ENCODE measurements around the gene SLC17A1. TPM values are rescaled to one million over a fixed set of nuclear protein-coding genes. Genes with fewer than 3 reads are reported as not detected.

Gene SLC17A1
- total RNA-seq, 1 donor from 2014 or later, result not detected

DNA sequence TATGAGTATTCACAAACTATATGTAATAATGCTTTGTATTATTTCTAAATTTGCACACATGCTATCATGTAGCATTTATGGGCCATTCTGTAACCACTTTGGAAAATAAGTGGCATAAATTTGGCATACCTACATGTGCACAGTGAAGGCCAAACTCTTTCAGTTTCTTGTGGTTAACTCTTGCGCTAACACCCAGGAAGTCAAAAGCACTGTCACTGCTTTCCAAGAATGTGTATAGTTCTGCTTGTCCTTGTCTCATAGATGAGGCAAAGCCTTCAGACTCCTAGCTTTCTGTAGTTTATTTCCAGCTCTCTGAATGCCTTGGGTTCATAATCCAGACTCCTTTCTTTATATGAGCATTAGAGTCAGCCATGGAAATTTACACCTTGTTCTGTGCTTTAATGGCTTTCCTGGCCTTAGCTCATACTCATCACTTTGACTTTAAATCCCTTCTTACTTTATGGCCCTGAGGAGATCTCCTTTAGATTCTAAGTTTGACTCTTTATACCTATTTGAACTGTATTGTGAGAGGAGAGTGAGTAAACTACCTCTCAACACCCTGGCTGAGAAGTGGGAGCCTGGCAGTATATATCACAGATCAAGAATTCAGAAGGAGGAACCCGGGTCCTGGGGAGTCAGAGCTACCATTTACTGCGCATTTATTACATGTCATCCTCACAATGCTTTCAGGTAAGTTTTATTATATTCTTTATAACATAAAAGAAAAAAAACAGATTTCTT, 43.1 kb upstream of the SLC17A1 start:
- no peak overlapping the region for H3K4me3 Mint-ChIP-seq
- no peaks in the 10 kb centered on the region for H3K4me1 Mint-ChIP-seq
- peaks cover 39% of the 10 kb centered on the region for H3K27me3 Mint-ChIP-seq (ENCODE audit: low read depth)
- no peak overlapping the region for H3K27ac Mint-ChIP-seq
- H3K9me3 Mint-ChIP-seq, result peaks cover 3% of the 10 kb centered on the region
- H3K36me3 Mint-ChIP-seq, result no peaks in the 10 kb centered on the region
- TF ChIP-seq, protein P1, sequence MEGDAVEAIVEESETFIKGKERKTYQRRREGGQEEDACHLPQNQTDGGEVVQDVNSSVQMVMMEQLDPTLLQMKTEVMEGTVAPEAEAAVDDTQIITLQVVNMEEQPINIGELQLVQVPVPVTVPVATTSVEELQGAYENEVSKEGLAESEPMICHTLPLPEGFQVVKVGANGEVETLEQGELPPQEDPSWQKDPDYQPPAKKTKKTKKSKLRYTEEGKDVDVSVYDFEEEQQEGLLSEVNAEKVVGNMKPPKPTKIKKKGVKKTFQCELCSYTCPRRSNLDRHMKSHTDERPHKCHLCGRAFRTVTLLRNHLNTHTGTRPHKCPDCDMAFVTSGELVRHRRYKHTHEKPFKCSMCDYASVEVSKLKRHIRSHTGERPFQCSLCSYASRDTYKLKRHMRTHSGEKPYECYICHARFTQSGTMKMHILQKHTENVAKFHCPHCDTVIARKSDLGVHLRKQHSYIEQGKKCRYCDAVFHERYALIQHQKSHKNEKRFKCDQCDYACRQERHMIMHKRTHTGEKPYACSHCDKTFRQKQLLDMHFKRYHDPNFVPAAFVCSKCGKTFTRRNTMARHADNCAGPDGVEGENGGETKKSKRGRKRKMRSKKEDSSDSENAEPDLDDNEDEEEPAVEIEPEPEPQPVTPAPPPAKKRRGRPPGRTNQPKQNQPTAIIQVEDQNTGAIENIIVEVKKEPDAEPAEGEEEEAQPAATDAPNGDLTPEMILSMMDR (IDR thresholded peaks at IDR 0.05; ENCODE audit: unreplicated experiment), result no peak
- no peak for DNase-seq (ENCODE audit: low spot score in 2 of 2, unreplicated experiment in 2 of 2)

DNA sequence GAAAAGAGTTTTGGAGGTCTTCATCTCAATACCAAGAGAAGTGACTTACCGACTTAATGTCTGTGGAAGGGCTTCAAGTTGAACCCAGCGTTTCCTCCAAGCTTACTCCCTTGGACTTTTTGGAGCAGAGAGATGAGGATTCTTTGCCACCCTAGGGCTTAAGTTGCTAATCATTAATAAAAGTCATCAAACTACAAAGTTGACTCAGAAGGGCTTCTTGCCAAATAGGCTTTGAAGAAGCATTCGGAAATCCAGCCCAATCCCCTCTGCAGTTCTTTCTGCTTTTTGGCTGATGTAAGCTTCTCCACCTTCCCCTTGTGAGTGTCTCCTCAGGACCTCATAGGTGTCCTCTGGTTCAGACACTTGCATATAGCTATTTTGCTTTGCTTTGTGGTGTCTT, 42.3 kb upstream of the SLC17A1 start, which contains the start of gene SLC17A3:
Gene SLC17A3 (minus strand): TSS at position 126 of the 400 bp plus-strand sequence. CDS start 5,856 bp downstream, outside the sequence.
- H3K4me1 Mint-ChIP-seq, result no peaks in the 10 kb centered on the region
- peaks cover 3% of the 10 kb centered on the region for H3K9me3 Mint-ChIP-seq
- H3K27me3 Mint-ChIP-seq (ENCODE audit: low read depth), result peaks cover 33% of the 10 kb centered on the region
- no peak for DNase-seq (ENCODE audit: low spot score in 2 of 2, unreplicated experiment in 2 of 2)
- no peak within 1 kb of the TSS for H3K4me3 Mint-ChIP-seq
- no peak within 1 kb of the TSS for H3K27ac Mint-ChIP-seq
- TF ChIP-seq, protein P1 (IDR thresholded peaks at IDR 0.05; ENCODE audit: unreplicated experiment), result no peak
- no peaks in the 10 kb centered on the region for H3K36me3 Mint-ChIP-seq

DNA sequence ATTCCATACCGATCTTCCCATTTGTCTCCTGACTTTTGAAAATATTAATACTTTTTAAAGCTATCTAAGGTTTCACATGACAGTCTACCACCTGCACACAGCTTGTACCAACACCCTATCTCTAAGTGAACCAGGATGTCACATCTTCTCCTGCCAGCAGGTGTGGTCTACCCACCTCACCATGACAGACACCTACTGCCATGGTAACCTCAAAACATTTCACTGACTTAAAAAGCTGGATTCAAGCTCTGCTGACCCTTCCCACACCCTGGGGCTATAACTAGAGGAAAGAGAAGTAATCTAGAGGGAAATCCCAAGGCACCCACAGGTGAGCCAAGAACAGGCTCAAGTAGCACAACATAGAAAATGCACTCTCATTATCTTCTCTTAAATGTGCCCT, 41.0 kb upstream of the SLC17A1 start:
- no peak overlapping the region for H3K4me3 Mint-ChIP-seq
- no peaks in the 10 kb centered on the region for H3K36me3 Mint-ChIP-seq
- H3K4me1 Mint-ChIP-seq, result no peaks in the 10 kb centered on the region
- peaks cover 3% of the 10 kb centered on the region for H3K9me3 Mint-ChIP-seq
- H3K27ac Mint-ChIP-seq, result no peak overlapping the region
- peaks cover 36% of the 10 kb centered on the region for H3K27me3 Mint-ChIP-seq (ENCODE audit: low read depth)
- TF ChIP-seq, protein P1 (IDR thresholded peaks at IDR 0.05; ENCODE audit: unreplicated experiment), result no peak
- no peak for DNase-seq (ENCODE audit: low spot score in 2 of 2, unreplicated experiment in 2 of 2)

DNA sequence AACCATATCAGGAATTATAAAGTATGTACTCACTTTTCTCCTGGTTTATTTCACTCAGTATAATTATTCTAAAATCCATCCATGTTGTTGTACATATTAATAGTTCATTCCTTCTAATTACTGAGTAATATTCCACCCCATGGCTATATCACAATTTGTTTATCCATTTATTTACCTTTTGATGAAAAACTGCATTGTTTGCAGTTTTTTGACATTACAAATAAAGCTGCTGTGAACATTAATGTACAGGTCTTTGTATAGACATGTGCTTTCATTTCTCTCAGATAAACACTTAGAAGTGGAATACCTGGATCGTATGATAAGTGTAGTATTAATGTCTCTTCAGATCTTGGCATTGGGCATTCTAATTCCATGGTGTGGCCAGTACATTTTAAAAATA, 38.0 kb upstream of the SLC17A1 start:
- H3K36me3 Mint-ChIP-seq, result no peaks in the 10 kb centered on the region
- H3K27me3 Mint-ChIP-seq (ENCODE audit: low read depth), result peaks cover 41% of the 10 kb centered on the region
- H3K4me1 Mint-ChIP-seq, result no peaks in the 10 kb centered on the region
- TF ChIP-seq, protein P1 (IDR thresholded peaks at IDR 0.05; ENCODE audit: unreplicated experiment), result no peak
- no peak overlapping the region for H3K27ac Mint-ChIP-seq
- peaks cover 3% of the 10 kb centered on the region for H3K9me3 Mint-ChIP-seq
- no peak overlapping the region for H3K4me3 Mint-ChIP-seq
- DNase-seq (ENCODE audit: low spot score in 2 of 2, unreplicated experiment in 2 of 2), result no peak

DNA sequence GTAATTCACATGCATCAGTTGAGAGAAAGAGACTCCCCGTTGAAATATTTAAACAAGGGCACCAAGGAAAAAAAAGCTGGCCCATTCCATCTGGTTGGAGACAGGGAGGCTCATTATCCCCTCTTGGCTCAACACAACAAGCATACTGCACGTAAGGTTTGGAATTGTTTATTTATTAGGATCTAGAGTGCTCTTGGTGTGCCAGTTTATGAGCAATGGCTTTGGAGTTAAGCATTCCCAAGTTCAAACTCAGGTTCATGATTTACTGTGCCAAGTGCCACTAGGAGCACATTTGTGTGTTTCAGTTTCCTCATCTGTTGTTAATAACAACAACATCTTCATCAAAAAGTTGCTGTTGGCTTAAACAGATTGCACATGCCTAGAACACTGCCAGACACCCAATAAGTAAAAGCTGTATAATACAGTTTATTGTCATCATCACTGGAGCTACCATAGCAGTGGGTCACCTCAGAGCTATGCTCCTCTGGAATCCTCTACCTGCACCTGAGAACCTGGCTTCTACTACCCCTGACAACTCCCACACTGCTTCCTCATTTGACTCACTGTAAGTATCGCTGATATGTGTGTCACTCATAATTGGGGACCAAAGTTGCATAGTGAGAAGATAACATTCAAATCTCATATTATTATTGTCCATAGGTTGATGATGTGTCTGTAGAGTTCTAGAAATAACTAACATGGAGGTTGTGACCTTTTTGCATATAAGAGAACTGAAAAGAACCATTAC, 36.8 kb upstream of the SLC17A1 start:
- TF ChIP-seq, protein P1 (IDR thresholded peaks at IDR 0.05; ENCODE audit: unreplicated experiment), result no peak
- Mint-ChIP-seq H3K36me3 (no peaks in the 10 kb centered on the region), H3K27me3 (ENCODE audit: low read depth) (peaks cover 49% of the 10 kb centered on the region), H3K9me3 (peaks cover 7% of the 10 kb centered on the region), H3K4me1 (no peaks in the 10 kb centered on the region), H3K4me3 (no peak overlapping the region), H3K27ac (no peak overlapping the region)
- no peak for DNase-seq (ENCODE audit: low spot score in 2 of 2, unreplicated experiment in 2 of 2)
